Measurements from ENCODE around the gene TXNDC5. TPM values are rescaled to one million over a fixed set of nuclear protein-coding genes. Genes with fewer than 3 reads are reported as not detected.
"Not testable (repeated sequence)": the region's sequence is repeated elsewhere in the genome, so short reads cannot be mapped to it uniquely, and the experiment has no call there.

TXNDC5 gene
- total RNA-seq, 1 donor from 2014 or later = 110 TPM

- TF ChIP-seq CTCF (IDR thresholded peaks at IDR 0.05; ENCODE audit: unreplicated experiment) = no peak
- peaks cover 55% of the 10 kb centered on the region for H3K36me3 Mint-ChIP-seq (ENCODE audit: low read depth, unreplicated experiment)
- H3K4me3 Mint-ChIP-seq (ENCODE audit: unreplicated experiment) = no peak overlapping the region
- H3K9me3 Mint-ChIP-seq (ENCODE audit: unreplicated experiment) = no peaks in the 10 kb centered on the region
- DNase-seq (ENCODE audit: low spot score) = no peak
- no peaks in the 10 kb centered on the region for H3K4me1 Mint-ChIP-seq (ENCODE audit: unreplicated experiment)
- H3K27me3 Mint-ChIP-seq (ENCODE audit: unreplicated experiment) = peaks cover 2% of the 10 kb centered on the region
- H3K27ac Mint-ChIP-seq (ENCODE audit: unreplicated experiment) = no peak overlapping the region
Measured at GRCh38 chr6:7893342-7893741, 17.2 kb downstream of the TXNDC5 start.

- H3K9me3 Mint-ChIP-seq (ENCODE audit: unreplicated experiment); H3K4me3 Mint-ChIP-seq (ENCODE audit: unreplicated experiment); DNase-seq (ENCODE audit: low spot score); H3K4me1 Mint-ChIP-seq (ENCODE audit: unreplicated experiment); H3K27ac Mint-ChIP-seq (ENCODE audit: unreplicated experiment); H3K27me3 Mint-ChIP-seq (ENCODE audit: unreplicated experiment): not testable (repeated sequence)
- H3K36me3 Mint-ChIP-seq (ENCODE audit: low read depth, unreplicated experiment) = peaks cover 57% of the 10 kb centered on the region
Measured at GRCh38 chr6:7892367-7892766, 18.2 kb downstream of the TXNDC5 start.

GRCh38 chr6:7891078-7891872, 19.3 kb downstream of the TXNDC5 start:
- Mint-ChIP-seq H3K27me3 (ENCODE audit: unreplicated experiment) (peaks cover 4% of the 10 kb centered on the region), H3K4me1 (ENCODE audit: unreplicated experiment) (no peaks in the 10 kb centered on the region), H3K27ac (ENCODE audit: unreplicated experiment) (no peak overlapping the region)

GRCh38 chr6:7888587-7889357, 21.8 kb downstream of the TXNDC5 start:
- no peak for DNase-seq (ENCODE audit: low spot score)
- Mint-ChIP-seq H3K36me3 (ENCODE audit: low read depth, unreplicated experiment) (peaks cover 56% of the 10 kb centered on the region), H3K9me3 (ENCODE audit: unreplicated experiment) (no peaks in the 10 kb centered on the region), H3K4me3 (ENCODE audit: unreplicated experiment) (no peak overlapping the region), H3K4me1 (ENCODE audit: unreplicated experiment) (no peaks in the 10 kb centered on the region), H3K27me3 (ENCODE audit: unreplicated experiment) (peaks cover 4% of the 10 kb centered on the region), H3K27ac (ENCODE audit: unreplicated experiment) (no peak overlapping the region)
- no peak for TF ChIP-seq CTCF (IDR thresholded peaks at IDR 0.05; ENCODE audit: unreplicated experiment)

More at GRCh38 chr6:7891078-7891872, 19.3 kb downstream of the TXNDC5 start:
- TF ChIP-seq CTCF (IDR thresholded peaks at IDR 0.05; ENCODE audit: unreplicated experiment) = no peak
- Mint-ChIP-seq H3K36me3 (ENCODE audit: low read depth, unreplicated experiment) (peaks cover 56% of the 10 kb centered on the region), H3K9me3 (ENCODE audit: unreplicated experiment) (no peaks in the 10 kb centered on the region), H3K4me3 (ENCODE audit: unreplicated experiment) (no peak overlapping the region)
- no peak for DNase-seq (ENCODE audit: low spot score)

- peaks cover 62% of the 10 kb centered on the region for H3K36me3 Mint-ChIP-seq (ENCODE audit: low read depth, unreplicated experiment)
- no peak for TF ChIP-seq CTCF (IDR thresholded peaks at IDR 0.05; ENCODE audit: unreplicated experiment)
- H3K27ac Mint-ChIP-seq (ENCODE audit: unreplicated experiment) = no peak overlapping the region
- no peak for DNase-seq (ENCODE audit: low spot score)
- peaks cover 2% of the 10 kb centered on the region for H3K27me3 Mint-ChIP-seq (ENCODE audit: unreplicated experiment)
- H3K4me3 Mint-ChIP-seq (ENCODE audit: unreplicated experiment) = peak overlapping the region; percentile 76
- H3K9me3 Mint-ChIP-seq (ENCODE audit: unreplicated experiment) = no peaks in the 10 kb centered on the region
- no peaks in the 10 kb centered on the region for H3K4me1 Mint-ChIP-seq (ENCODE audit: unreplicated experiment)
Measured at GRCh38 chr6:7887278-7887991, 23.2 kb downstream of the TXNDC5 start.

All from endothelial cell (in vitro differentiated cells).